ENCODE results near the gene ENTHD1. TPM values are rescaled to one million over a fixed set of nuclear protein-coding genes. Genes with fewer than 3 reads are reported as not detected.

Gene ENTHD1
- total RNA-seq, 2 donors from 2014 or later, result not detected

- peak; percentile 98 for TF ChIP-seq CTCF (conservative IDR thresholded peaks at IDR 0.05)
- 66 to 77% methylated on average over 5 to 7 of the region's 7 CpGs for WGBS, 2 experiments (ENCODE audit: insufficient coverage in 1 of 2, insufficient read length in 1 of 2)
- H3K27me3 Mint-ChIP-seq (ENCODE audit: insufficient read depth), result no peaks in the 10 kb centered on the region
- H3K27ac Mint-ChIP-seq, result no peak overlapping the region
- Histone ChIP-seq H3K9ac (ENCODE audit: extremely low read depth, low read length, poor library complexity, severe bottlenecking) (no peak overlapping the region), H3K27me3 (ENCODE audit: control insufficient read depth, insufficient read depth, low read length, poor library complexity, severe bottlenecking) (no peaks in the 10 kb centered on the region), H3K9me3 (ENCODE audit: control insufficient read depth, low read length) (no peaks in the 10 kb centered on the region), H3K27ac (ENCODE audit: low read depth, low read length) (no peak overlapping the region), H3K4me3 (ENCODE audit: low read length) (no peak overlapping the region), H3K4me1 (ENCODE audit: control insufficient read depth, insufficient read depth, low read length) (peaks cover 8% of the 10 kb centered on the region), H3K36me3 (ENCODE audit: control insufficient read depth, insufficient read depth, low read length) (no peaks in the 10 kb centered on the region)
- H3K9me3 Mint-ChIP-seq, result no peaks in the 10 kb centered on the region
- no peak overlapping the region for H3K4me3 Mint-ChIP-seq
- DNase-seq, result peak; percentile 91
- H3K4me1 Mint-ChIP-seq, result peaks cover 36% of the 10 kb centered on the region
- no peaks in the 10 kb centered on the region for H3K36me3 Mint-ChIP-seq (ENCODE audit: low read depth)
These were observed 39.5 kb upstream of the ENTHD1 start for GRCh38 chr22:39932918-39933649.

- DNase-seq, result no peak
- peaks cover 10% of the 10 kb centered on the region for H3K4me1 ChIP-seq (ENCODE audit: control insufficient read depth, insufficient read depth, low read length)
- TF ChIP-seq CTCF (conservative IDR thresholded peaks at IDR 0.05), result no peak
- H3K36me3 ChIP-seq (ENCODE audit: control insufficient read depth, insufficient read depth, low read length), result no peaks in the 10 kb centered on the region
- H3K9me3 ChIP-seq (ENCODE audit: control insufficient read depth, low read length), result no peaks in the 10 kb centered on the region
- Mint-ChIP-seq H3K9me3 (no peaks in the 10 kb centered on the region), H3K4me1 (peaks cover 39% of the 10 kb centered on the region), H3K27ac (no peak overlapping the region), H3K27me3 (ENCODE audit: insufficient read depth) (no peaks in the 10 kb centered on the region), H3K4me3 (no peak overlapping the region), H3K36me3 (ENCODE audit: low read depth) (no peaks in the 10 kb centered on the region)
- WGBS, 2 experiments (ENCODE audit: insufficient coverage in 1 of 2, insufficient read length in 1 of 2), result 88% methylated on average over 2 of the region's 2 CpGs; no CpG with 5 or more reads in 1 of the 2 experiments
- no peak overlapping the region for H3K27ac ChIP-seq (ENCODE audit: low read depth, low read length)
- no peak overlapping the region for H3K9ac ChIP-seq (ENCODE audit: extremely low read depth, low read length, poor library complexity, severe bottlenecking)
- H3K27me3 ChIP-seq (ENCODE audit: control insufficient read depth, insufficient read depth, low read length, poor library complexity, severe bottlenecking), result no peaks in the 10 kb centered on the region
- H3K4me3 ChIP-seq (ENCODE audit: low read length), result no peak overlapping the region
These were observed 38.6 kb upstream of the ENTHD1 start for GRCh38 chr22:39932166-39932565.

- Mint-ChIP-seq H3K36me3 (ENCODE audit: low read depth) (no peaks in the 10 kb centered on the region), H3K4me3 (no peak overlapping the region), H3K9me3 (no peaks in the 10 kb centered on the region), H3K27me3 (ENCODE audit: insufficient read depth) (no peaks in the 10 kb centered on the region), H3K27ac (no peak overlapping the region), H3K4me1 (peaks cover 37% of the 10 kb centered on the region)
- peaks cover 10% of the 10 kb centered on the region for H3K4me1 ChIP-seq (ENCODE audit: control insufficient read depth, insufficient read depth, low read length)
- no peaks in the 10 kb centered on the region for H3K36me3 ChIP-seq (ENCODE audit: control insufficient read depth, insufficient read depth, low read length)
- TF ChIP-seq CTCF (conservative IDR thresholded peaks at IDR 0.05), result no peak
- H3K27me3 ChIP-seq (ENCODE audit: control insufficient read depth, insufficient read depth, low read length, poor library complexity, severe bottlenecking), result no peaks in the 10 kb centered on the region
- H3K4me3 ChIP-seq (ENCODE audit: low read length), result no peak overlapping the region
- DNase-seq, result no peak
- no peaks in the 10 kb centered on the region for H3K9me3 ChIP-seq (ENCODE audit: control insufficient read depth, low read length)
- WGBS, 2 experiments (ENCODE audit: insufficient coverage in 1 of 2, insufficient read length in 1 of 2), result 83 to 90% methylated on average over 2 of the region's 2 CpGs
- H3K27ac ChIP-seq (ENCODE audit: low read depth, low read length), result no peak overlapping the region
- H3K9ac ChIP-seq (ENCODE audit: extremely low read depth, low read length, poor library complexity, severe bottlenecking), result no peak overlapping the region
These were observed 37.7 kb upstream of the ENTHD1 start for GRCh38 chr22:39931251-39931650.
